Effector memory CD4-positive, alpha-beta T cell (primary cell): Measurements from ENCODE around the gene PRDM11.
"Not testable (repeated sequence)": the region's sequence is repeated elsewhere in the genome, so short reads cannot be mapped to it uniquely, and the experiment has no call there.

ENCODE experiments used
- DNase-seq, 3 donors: peaks; one replicate each; pipeline ENCODE4 v3.0.0-alpha.2; 2020
- H3K27ac ChIP-seq: 2 replicates; pipeline ENCODE4 v1.7.0; 2013; ENCODE audit warnings: mild to moderate bottlenecking, low read length, moderate library complexity; ENCODE audit not compliant: insufficient read depth, poor library complexity, severe bottlenecking
- H3K27me3 ChIP-seq: replicated peaks from 2 replicates; pipeline ENCODE4 v1.7.0; 2013; ENCODE audit warnings: mild to moderate bottlenecking, low read length; ENCODE audit not compliant: insufficient read depth, control insufficient read depth, poor library complexity, severe bottlenecking
- H3K36me3 ChIP-seq: 2 replicates; pipeline ENCODE4 v1.7.0; 2013; ENCODE audit warnings: mild to moderate bottlenecking, low read length, moderate library complexity; ENCODE audit not compliant: control insufficient read depth, insufficient read depth
- H3K4me1 ChIP-seq: 2 replicates; pipeline ENCODE4 v1.7.0; 2013; ENCODE audit warnings: low read length, mild to moderate bottlenecking; ENCODE audit not compliant: control insufficient read depth, insufficient read depth, poor library complexity, severe bottlenecking
- H3K4me3 ChIP-seq: 2 replicates; pipeline ENCODE4 v1.7.0; 2013; ENCODE audit warnings: low read length, low read depth, mild to moderate bottlenecking; ENCODE audit not compliant: insufficient read depth, poor library complexity, severe bottlenecking
- H3K9me3 ChIP-seq: 2 replicates; pipeline ENCODE4 v1.7.0; 2013; ENCODE audit warnings: mild to moderate bottlenecking, low read length, moderate library complexity; ENCODE audit not compliant: control insufficient read depth

PRDM11 gene

GRCh38 chr11:45105233-45105983, 41.0 kb upstream of the PRDM11 start:
- Histone ChIP-seq H3K27me3 (no peaks in the 10 kb centered on the region), H3K27ac (no peak overlapping the region), H3K9me3 (no peaks in the 10 kb centered on the region), H3K4me1 (peaks cover 8% of the 10 kb centered on the region), H3K36me3 (no peaks in the 10 kb centered on the region), H3K4me3 (no peak overlapping the region)
- peak; percentile 28 to 44 (median 39) for DNase-seq

- no peak overlapping the region for H3K27ac ChIP-seq
- no peaks in the 10 kb centered on the region for H3K27me3 ChIP-seq
- H3K4me1 ChIP-seq, result peaks cover 8% of the 10 kb centered on the region
- H3K36me3 ChIP-seq, result no peaks in the 10 kb centered on the region
- no peaks in the 10 kb centered on the region for H3K9me3 ChIP-seq
- no peak for DNase-seq
- H3K4me3 ChIP-seq, result no peak overlapping the region
Observed at GRCh38 chr11:45105984-45106375, 40.5 kb upstream of the PRDM11 start.

GRCh38 chr11:45106440-45106839, 40.0 kb upstream of the PRDM11 start:
- no peak for DNase-seq
- H3K4me1 ChIP-seq, result peaks cover 8% of the 10 kb centered on the region
- H3K36me3 ChIP-seq, result no peaks in the 10 kb centered on the region
- H3K27ac ChIP-seq, result no peak overlapping the region
- no peaks in the 10 kb centered on the region for H3K9me3 ChIP-seq
- H3K4me3 ChIP-seq, result no peak overlapping the region
- H3K27me3 ChIP-seq, result no peaks in the 10 kb centered on the region

GRCh38 chr11:45107029-45107428, 39.4 kb upstream of the PRDM11 start:
- no peaks in the 10 kb centered on the region for H3K27me3 ChIP-seq
- H3K27ac ChIP-seq, result no peak overlapping the region
- no peak overlapping the region for H3K4me3 ChIP-seq
- no peak for DNase-seq
- no peaks in the 10 kb centered on the region for H3K9me3 ChIP-seq
- H3K36me3 ChIP-seq, result no peaks in the 10 kb centered on the region
- peaks cover 8% of the 10 kb centered on the region for H3K4me1 ChIP-seq

GRCh38 chr11:45108070-45109064, 38.1 kb upstream of the PRDM11 start:
- no peaks in the 10 kb centered on the region for H3K27me3 ChIP-seq
- H3K27ac ChIP-seq, result no peak overlapping the region
- H3K36me3 ChIP-seq, result no peaks in the 10 kb centered on the region
- no peaks in the 10 kb centered on the region for H3K4me1 ChIP-seq
- H3K9me3 ChIP-seq, result no peaks in the 10 kb centered on the region
- no peak for DNase-seq
- H3K4me3 ChIP-seq, result no peak overlapping the region

GRCh38 chr11:45109400-45109799, 37.0 kb upstream of the PRDM11 start:
- DNase-seq, result no peak
- Histone ChIP-seq H3K9me3 (no peaks in the 10 kb centered on the region), H3K4me1 (no peaks in the 10 kb centered on the region), H3K27ac (no peak overlapping the region), H3K4me3 (no peak overlapping the region), H3K27me3 (no peaks in the 10 kb centered on the region), H3K36me3 (no peaks in the 10 kb centered on the region)

- Histone ChIP-seq H3K27me3 (no peaks in the 10 kb centered on the region), H3K4me3 (no peak overlapping the region), H3K9me3 (no peaks in the 10 kb centered on the region), H3K36me3 (no peaks in the 10 kb centered on the region), H3K4me1 (no peaks in the 10 kb centered on the region), H3K27ac (no peak overlapping the region)
- DNase-seq, result no peak
Observed at GRCh38 chr11:45110562-45110961, 35.9 kb upstream of the PRDM11 start.

GRCh38 chr11:45113807-45114206, 32.6 kb upstream of the PRDM11 start:
- Histone ChIP-seq H3K36me3 (no peaks in the 10 kb centered on the region), H3K27me3 (peaks cover 5% of the 10 kb centered on the region), H3K4me3 (no peak overlapping the region), H3K9me3 (no peaks in the 10 kb centered on the region), H3K27ac (no peak overlapping the region), H3K4me1 (no peaks in the 10 kb centered on the region)
- DNase-seq, result no peak

- H3K27me3 ChIP-seq, H3K27ac ChIP-seq, H3K36me3 ChIP-seq, H3K4me1 ChIP-seq, DNase-seq, H3K4me3 ChIP-seq, H3K9me3 ChIP-seq: not testable (repeated sequence)
Observed at GRCh38 chr11:45127836-45128235, 18.6 kb upstream of the PRDM11 start.

GRCh38 chr11:45133878-45134277, 12.6 kb upstream of the PRDM11 start:
- Histone ChIP-seq H3K4me3 (no peak overlapping the region), H3K9me3 (no peaks in the 10 kb centered on the region), H3K27me3 (no peaks in the 10 kb centered on the region), H3K36me3 (no peaks in the 10 kb centered on the region), H3K27ac (no peak overlapping the region), H3K4me1 (no peaks in the 10 kb centered on the region)
- no peak for DNase-seq
